ENCODE data around the gene CLN6. TPM values are rescaled to one million over a fixed set of nuclear protein-coding genes. Genes with fewer than 3 reads are reported as not detected.
"Not testable (repeated sequence)": the region's sequence is repeated elsewhere in the genome, so short reads cannot be mapped to it uniquely, and the experiment has no call there.

Gene CLN6
- total RNA-seq, 1 donor = 9.3 TPM

- H3K27me3 ChIP-seq (ENCODE audit: insufficient read depth, low read length) = no peaks in the 10 kb centered on the region
- no peak overlapping the region for H3K4me3 ChIP-seq (ENCODE audit: low read length)
- H3K4me1 ChIP-seq (ENCODE audit: insufficient read depth, low read length) = no peaks in the 10 kb centered on the region
- H3K9me3 ChIP-seq (ENCODE audit: low read depth, low read length) = no peaks in the 10 kb centered on the region
These were observed 51.8 kb downstream of the CLN6 start for GRCh38 chr15:68177742-68178141.

- Histone ChIP-seq H3K27me3 (ENCODE audit: insufficient read depth, low read length) (no peaks in the 10 kb centered on the region), H3K9me3 (ENCODE audit: low read depth, low read length) (no peaks in the 10 kb centered on the region), H3K4me3 (ENCODE audit: low read length) (no peak overlapping the region), H3K4me1 (ENCODE audit: insufficient read depth, low read length) (no peaks in the 10 kb centered on the region)
These were observed 52.9 kb downstream of the CLN6 start for GRCh38 chr15:68176601-68177000.

GRCh38 chr15:68175526-68175925 lies 54.0 kb downstream of the CLN6 start:
- no peaks in the 10 kb centered on the region for H3K4me1 ChIP-seq (ENCODE audit: insufficient read depth, low read length)
- no peaks in the 10 kb centered on the region for H3K9me3 ChIP-seq (ENCODE audit: low read depth, low read length)
- H3K4me3 ChIP-seq (ENCODE audit: low read length) = no peak overlapping the region
- no peaks in the 10 kb centered on the region for H3K27me3 ChIP-seq (ENCODE audit: insufficient read depth, low read length)

- Histone ChIP-seq H3K4me3 (ENCODE audit: low read length) (no peak overlapping the region), H3K9me3 (ENCODE audit: low read depth, low read length) (no peaks in the 10 kb centered on the region), H3K27me3 (ENCODE audit: insufficient read depth, low read length) (no peaks in the 10 kb centered on the region), H3K4me1 (ENCODE audit: insufficient read depth, low read length) (no peaks in the 10 kb centered on the region)
These were observed 56.4 kb downstream of the CLN6 start for GRCh38 chr15:68173119-68173518.

- H3K4me3 ChIP-seq (ENCODE audit: low read length); H3K27me3 ChIP-seq (ENCODE audit: insufficient read depth, low read length); H3K9me3 ChIP-seq (ENCODE audit: low read depth, low read length); H3K4me1 ChIP-seq (ENCODE audit: insufficient read depth, low read length): not testable (repeated sequence)
These were observed 57.5 kb downstream of the CLN6 start for GRCh38 chr15:68172037-68172436.

- Histone ChIP-seq H3K27me3 (ENCODE audit: insufficient read depth, low read length) (no peaks in the 10 kb centered on the region), H3K4me3 (ENCODE audit: low read length) (no peak overlapping the region), H3K9me3 (ENCODE audit: low read depth, low read length) (no peaks in the 10 kb centered on the region), H3K4me1 (ENCODE audit: insufficient read depth, low read length) (no peaks in the 10 kb centered on the region)
These were observed 62.7 kb downstream of the CLN6 start for GRCh38 chr15:68166847-68167246.

GRCh38 chr15:68163191-68163590 lies 66.3 kb downstream of the CLN6 start:
- Histone ChIP-seq H3K27me3 (ENCODE audit: insufficient read depth, low read length) (no peaks in the 10 kb centered on the region), H3K9me3 (ENCODE audit: low read depth, low read length) (no peaks in the 10 kb centered on the region), H3K4me1 (ENCODE audit: insufficient read depth, low read length) (no peaks in the 10 kb centered on the region), H3K4me3 (ENCODE audit: low read length) (no peak overlapping the region)

- no peak overlapping the region for H3K4me3 ChIP-seq (ENCODE audit: low read length)
- H3K9me3 ChIP-seq (ENCODE audit: low read depth, low read length) = no peaks in the 10 kb centered on the region
- no peaks in the 10 kb centered on the region for H3K4me1 ChIP-seq (ENCODE audit: insufficient read depth, low read length)
- no peaks in the 10 kb centered on the region for H3K27me3 ChIP-seq (ENCODE audit: insufficient read depth, low read length)
These were observed 71.4 kb downstream of the CLN6 start for GRCh38 chr15:68158046-68158628.

- Histone ChIP-seq H3K4me3 (ENCODE audit: low read length) (no peak overlapping the region), H3K9me3 (ENCODE audit: low read depth, low read length) (no peaks in the 10 kb centered on the region), H3K27me3 (ENCODE audit: insufficient read depth, low read length) (no peaks in the 10 kb centered on the region), H3K4me1 (ENCODE audit: insufficient read depth, low read length) (no peaks in the 10 kb centered on the region)
These were observed 72.5 kb downstream of the CLN6 start for GRCh38 chr15:68157074-68157473.

Other genes starting within 250 kb of the CLN6 start
- 200 TPM for gene PIAS1, start 175.4 kb downstream of the CLN6 start, total RNA-seq
- 5.2 TPM for gene CALML4, start 24.4 kb downstream of the CLN6 start, total RNA-seq
- gene FEM1B, start 48.0 kb upstream of the CLN6 start, total RNA-seq = 88.2 TPM
- gene ITGA11, start 202.4 kb upstream of the CLN6 start, total RNA-seq = under 0.01 TPM